HG03097 (cell line): Measurements from ENCODE around the gene SFR1.

Source experiments
- ATAC-seq: cut with Tn5 transposase; IDR thresholded peaks from one replicate; pipeline ENCODE4 v1.9.1; 2021; ENCODE audit not compliant: unreplicated experiment, low FRiP score

The SFR1 gene

GRCh38 chr10:104121485-104122224 lies at the start of gene SFR1:
TSS of gene SFR1 (plus strand) at chr10:104122171. CDS start at chr10:104122184, 13 bp downstream.
- peak; percentile 91 for ATAC-seq

- no peak for ATAC-seq
These were observed 49.2 kb upstream of the SFR1 start for GRCh38 chr10:104072786-104073185.

- ATAC-seq: no peak
These were observed 47.5 kb upstream of the SFR1 start for GRCh38 chr10:104074505-104074904.

DNA sequence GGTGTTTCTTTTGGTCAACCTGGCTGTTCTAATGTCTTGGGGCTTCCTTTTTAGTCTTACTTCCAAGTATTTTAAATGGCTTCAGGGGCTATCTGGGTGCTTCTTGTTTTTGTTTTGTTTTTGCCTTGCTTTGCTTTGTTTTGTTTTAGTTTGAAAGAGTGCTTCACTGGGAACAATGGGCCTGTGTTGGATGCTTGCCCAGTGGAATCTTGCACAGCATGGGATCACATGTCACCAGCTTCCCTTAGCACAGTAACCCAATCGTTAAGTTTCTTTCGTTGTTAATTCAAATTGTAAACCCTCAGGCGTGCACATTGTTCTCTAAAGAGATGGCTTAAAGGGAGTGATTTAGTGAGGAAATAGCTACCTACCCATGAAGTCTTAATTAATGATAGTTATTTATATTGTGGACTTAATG lies 45.2 kb upstream of the SFR1 start:
- ATAC-seq: no peak

GRCh38 chr10:104077247-104077646 lies 44.7 kb upstream of the SFR1 start:
- no peak for ATAC-seq

DNA sequence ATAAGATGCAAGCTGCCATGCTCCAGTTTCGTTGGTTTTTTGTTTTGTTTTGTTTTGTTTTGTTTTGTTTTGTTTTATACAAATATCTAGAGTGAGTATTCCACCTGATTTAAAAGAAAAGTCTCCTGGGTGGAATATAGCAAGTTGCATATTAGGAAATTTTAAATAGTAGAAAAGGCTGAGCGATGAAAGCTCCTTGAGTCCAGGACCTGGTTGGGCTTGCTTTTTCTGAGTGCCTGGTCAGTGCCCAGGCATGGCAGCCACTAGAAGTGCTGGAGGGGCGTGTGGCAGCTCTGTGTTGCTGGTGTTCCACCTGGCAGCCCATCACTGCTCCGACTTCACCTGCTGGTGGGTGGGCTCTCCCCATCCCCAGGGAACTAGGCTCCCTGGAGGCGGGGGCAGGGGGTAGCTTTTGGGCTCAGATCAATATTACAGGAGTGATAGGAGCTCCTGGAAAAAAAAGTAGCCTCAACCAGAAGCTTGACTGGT lies 44.3 kb upstream of the SFR1 start:
- no peak for ATAC-seq

GRCh38 chr10:104080762-104081161 lies 41.2 kb upstream of the SFR1 start:
- ATAC-seq: no peak

- no peak for ATAC-seq
These were observed 40.0 kb upstream of the SFR1 start for GRCh38 chr10:104081998-104082397.

GRCh38 chr10:104084482-104085142 lies 37.4 kb upstream of the SFR1 start:
- no peak for ATAC-seq

GRCh38 chr10:104085801-104086400 lies 36.1 kb upstream of the SFR1 start, which contains the start of gene COL17A1:
TSS of gene COL17A1 (minus strand) at chr10:104085880. CDS start at chr10:104080673, 5,207 bp downstream.
- ATAC-seq: no peak

DNA sequence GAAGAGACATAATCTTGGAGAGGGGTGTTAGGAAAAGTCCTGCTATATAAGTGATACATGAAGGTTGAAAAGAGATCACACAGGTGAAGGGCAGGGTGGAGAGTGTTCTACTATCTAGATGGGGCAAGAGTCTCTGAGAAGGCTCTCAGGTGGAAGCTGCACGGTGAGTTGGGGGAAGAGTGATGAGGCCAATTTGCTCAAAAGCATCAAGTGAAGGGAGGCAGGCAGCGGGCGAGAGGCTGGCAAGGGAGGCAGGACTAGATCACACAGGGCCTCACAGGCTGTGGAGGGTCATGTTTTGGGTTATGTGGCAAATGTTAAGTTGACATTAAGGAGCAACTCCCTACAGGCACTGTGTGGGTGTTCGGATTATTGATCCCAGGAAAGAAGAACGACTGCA lies 33.7 kb upstream of the SFR1 start:
- no peak for ATAC-seq

GRCh38 chr10:104089621-104090020 lies 32.4 kb upstream of the SFR1 start:
- no peak for ATAC-seq

DNA sequence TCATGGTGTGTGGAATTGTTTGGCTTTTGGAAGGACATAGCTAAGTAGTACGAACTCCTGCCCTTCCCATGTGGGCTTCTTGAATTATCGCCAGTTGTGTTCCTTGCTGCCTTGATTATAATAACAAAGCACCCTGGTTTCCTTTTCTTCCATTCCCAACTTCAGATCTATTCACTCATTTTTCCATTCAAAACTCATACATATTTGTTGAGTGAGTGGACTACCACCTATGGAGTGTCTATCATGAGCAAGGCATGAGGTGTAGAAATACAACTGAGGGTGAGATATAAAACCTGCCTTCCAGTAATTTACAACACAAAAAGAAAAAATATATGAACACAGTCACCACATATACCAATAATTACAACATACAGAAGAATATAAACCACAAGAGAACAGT lies 31.4 kb upstream of the SFR1 start:
- ATAC-seq: no peak

GRCh38 chr10:104092749-104093148 lies 29.2 kb upstream of the SFR1 start:
- no peak for ATAC-seq

DNA sequence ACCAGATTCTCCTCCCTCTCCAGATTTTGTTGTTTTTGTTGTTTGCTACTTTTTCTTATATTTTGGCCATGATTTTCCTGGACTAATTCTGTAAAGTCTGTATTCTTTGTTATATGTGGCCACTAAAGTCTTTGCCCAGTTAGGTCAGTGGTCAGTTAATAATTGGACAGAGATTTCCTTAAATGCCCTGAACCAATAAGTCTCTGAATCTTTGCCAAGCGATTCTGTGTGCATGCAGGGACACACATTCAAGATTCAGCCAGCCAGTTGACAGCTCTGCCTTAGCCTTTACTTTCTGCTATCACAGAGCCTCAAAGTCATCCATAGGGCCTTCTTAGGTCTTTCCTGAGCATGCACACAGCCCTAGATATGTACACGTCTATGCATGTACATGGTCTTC lies 25.3 kb upstream of the SFR1 start:
- ATAC-seq: no peak

DNA sequence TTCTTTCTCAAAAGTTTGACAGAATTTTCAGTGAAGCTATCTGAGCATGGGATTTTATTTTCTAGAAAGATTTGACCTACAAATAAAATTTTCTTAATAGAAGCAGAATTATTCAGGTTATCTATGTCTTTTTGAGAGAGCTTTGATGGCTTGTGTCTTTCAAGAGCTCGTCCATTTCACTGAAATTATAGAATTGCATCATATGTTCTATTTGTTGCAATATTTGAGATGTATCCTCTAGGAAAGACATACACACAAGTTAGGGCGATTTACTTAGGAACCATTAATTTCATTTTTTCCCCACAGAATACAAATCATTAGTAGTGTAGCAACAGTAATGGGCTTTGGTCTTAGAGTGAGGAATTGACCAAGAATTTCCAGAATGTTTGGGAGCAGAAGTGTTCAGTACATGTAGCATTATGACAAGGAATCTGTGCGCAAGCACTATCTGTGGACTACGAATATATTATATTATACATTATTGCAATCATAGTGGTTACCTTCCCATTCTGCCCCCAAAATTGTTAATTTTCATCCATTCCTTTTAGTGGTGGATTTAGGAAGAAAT lies 23.5 kb upstream of the SFR1 start:
- no peak for ATAC-seq

GRCh38 chr10:104099269-104099668 lies 22.7 kb upstream of the SFR1 start:
- ATAC-seq: no peak

GRCh38 chr10:104099941-104100340 lies 22.0 kb upstream of the SFR1 start:
- no peak for ATAC-seq

DNA sequence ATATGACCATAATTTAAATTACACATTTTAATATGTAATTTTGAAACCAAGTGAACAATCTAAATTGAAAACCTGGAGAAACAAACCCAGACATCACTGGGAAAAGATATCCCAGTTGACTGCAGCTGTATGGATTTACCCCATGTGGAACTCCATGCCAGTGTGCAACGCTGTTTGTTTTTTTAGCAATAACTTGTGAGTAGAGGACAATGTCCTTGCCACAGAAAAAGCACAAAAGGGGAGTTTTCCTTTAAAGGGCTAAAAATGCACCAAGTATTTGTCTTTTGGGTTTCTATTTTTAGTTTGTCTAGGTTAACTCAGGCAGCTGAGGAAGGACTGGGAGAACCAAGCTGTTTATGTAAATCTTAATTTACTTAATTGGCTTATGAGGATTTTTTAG lies 21.2 kb upstream of the SFR1 start:
- ATAC-seq: no peak

GRCh38 chr10:104101902-104102301 lies 20.1 kb upstream of the SFR1 start:
- ATAC-seq: no peak

DNA sequence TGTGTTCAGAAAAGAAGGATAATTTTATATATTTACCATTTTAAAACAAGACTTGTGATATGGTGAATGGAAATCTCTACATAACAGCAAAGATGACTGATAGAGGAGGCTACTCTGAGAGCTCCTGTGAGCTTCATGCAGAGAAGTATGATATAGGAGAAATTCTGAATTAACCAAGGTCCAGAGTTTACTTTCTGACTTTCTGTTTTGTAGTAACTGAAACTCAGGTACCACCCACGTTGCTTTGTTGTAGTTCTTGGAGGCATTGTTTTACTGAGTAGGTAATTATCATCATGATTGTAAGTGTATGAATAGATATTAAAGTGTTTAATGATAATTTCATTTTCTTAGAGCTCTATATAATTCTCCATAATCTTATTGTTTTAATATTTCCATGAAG lies 18.0 kb upstream of the SFR1 start:
- ATAC-seq: no peak
